ENCODE data around the gene DTX3L.

Gene DTX3L

DNA sequence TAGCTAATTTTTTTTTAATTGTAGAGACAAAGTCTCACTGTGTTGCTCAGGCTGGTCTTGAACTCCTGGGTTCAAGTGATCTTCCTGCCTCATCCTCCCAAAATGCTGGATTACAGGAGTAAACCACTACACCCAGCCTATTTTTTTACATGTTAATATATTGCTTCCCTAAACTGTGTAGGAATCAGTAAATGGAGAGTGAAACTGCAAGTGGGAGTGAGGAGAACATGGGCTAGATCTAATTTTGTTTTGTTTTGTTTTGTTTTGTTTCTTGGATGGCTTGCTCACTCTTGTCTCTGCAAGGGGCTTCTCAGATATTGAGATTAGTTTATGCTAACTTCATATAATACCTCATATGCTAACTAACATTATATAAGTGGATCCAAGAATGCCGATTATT is 44.8 kb downstream of the DTX3L start:
- no peak for FAIRE-seq

DNA sequence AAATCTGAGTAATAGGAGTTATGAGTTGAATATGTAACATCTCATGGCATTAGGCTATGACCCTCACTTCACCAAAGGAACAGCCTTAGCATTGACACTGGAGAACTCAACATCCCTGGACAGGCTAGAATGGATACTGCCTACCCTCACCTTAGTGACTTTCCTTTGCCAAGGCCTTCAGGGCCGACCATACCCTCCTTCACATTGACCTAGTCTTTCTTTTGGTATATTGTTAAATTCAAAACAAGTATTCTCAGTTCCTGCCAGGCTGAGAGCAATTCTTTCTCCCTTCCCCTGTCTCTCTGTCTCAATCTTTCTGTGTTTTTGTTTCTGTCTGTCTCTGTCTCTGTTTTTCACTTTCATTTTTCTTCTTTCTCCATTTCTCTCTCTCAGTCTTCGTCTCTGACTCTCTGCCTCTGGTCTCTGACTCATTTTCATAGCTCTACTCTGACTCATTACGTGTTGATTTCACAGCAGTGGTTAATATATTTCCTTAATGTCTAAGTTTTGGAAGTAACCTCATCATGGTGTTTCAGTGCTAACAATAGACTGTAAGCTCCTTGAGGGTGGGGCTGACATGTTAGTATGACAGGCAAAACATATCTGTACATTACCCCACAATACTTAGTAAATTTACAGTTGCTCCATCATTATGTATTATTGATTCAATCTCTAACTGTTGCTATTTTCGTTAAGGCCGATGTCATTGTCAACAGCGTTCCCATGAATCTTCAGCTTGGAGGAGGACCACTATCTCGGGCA is 45.8 kb downstream of the DTX3L start:
- FAIRE-seq: no peak

DNA sequence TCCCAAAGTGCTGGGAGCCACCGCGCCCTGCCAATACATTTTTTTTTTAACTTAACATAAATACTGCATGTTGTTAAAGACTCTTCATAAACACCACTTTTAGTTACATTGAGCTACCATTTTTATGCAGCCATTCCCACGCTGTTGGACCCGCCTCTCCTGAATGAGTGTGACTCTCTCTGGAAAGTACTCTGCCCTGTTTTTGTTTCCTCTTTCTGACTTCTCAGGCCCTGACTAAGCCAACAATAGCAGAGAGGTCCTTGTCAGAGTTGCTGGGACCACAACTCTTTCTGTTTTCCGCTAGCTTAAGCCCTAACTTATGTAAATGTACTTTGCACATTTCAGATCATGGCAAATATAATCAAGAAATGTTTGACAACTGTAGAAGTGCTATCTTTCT is 48.6 kb downstream of the DTX3L start:
- no peak for FAIRE-seq

DNA sequence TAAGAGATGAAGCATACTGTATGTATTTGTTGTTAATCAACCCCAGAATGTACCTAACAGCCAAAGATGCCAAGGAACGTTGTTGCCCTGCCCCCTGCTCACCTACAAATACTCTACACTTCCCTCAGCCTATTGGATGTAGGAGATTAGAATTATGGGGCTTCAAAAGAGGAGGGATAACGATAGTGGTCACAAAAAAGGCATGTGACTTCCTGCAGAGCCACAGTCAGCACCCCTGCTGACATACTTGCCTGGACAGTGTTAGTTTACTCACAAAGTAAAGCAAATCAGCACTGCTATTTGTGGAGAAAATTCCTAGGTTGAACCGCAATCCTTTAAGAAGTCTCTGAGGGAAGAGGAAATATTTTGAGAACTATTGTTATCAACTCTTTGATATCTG is 51.2 kb downstream of the DTX3L start:
- no peak for FAIRE-seq

DNA sequence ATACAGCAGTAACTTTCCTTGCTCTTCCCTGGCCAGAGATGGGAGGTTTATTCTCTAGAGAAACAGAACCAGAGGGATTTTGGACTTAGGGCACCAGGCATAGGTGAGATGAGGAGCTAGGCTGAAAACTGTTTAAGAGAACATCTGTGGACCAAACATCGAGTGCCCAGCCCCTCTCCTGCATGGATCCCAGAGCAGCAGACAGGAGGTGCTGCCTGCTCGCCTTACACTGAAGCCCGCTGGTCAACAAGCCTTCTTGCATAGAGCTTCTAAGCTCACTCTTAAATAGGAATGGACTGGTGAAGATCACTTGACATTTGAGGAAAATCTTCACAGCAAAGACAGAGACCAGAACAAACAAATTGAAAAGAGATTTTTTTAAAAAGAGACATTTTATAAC is 54.5 kb downstream of the DTX3L start:
- FAIRE-seq: no peak

DNA sequence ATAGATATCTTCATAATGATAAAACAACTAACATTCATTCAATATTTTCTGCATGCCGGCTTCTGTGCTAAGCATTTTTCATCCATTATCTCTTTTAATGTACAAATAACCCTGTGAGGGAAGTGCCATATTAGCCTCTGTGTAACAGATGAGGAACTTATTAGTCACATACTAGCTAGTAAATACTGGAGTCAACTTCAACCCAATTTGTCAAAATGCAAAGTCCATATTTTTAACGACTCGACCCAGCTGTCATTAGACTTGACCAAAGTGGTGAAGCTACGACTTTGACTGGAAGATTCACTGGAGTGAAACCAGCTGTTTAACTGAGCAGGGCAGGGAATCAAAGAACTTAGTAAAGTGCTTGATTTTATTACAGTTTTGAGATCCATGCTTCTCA is 54.9 kb downstream of the DTX3L start:
- FAIRE-seq: no peak

DNA sequence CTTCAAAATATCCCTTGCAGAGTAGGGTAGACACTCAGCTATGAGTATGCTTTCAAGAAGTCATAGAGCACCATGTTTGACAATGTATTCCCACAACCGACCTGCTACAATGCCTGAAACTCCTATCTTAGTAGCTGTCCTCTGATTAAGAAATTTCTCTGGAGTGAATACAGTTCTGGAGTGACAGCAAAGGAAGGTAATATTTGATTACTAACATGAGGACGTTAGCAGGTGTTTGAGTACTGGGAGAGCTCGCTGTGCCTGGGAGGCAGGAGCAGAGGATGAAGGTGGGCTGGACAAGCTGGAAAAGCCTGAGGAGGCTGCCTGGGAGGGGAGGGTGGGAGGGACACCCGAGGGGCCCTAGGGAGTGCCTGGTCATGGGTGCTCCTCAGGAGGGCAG is 56.3 kb downstream of the DTX3L start:
- no peak for FAIRE-seq

DNA sequence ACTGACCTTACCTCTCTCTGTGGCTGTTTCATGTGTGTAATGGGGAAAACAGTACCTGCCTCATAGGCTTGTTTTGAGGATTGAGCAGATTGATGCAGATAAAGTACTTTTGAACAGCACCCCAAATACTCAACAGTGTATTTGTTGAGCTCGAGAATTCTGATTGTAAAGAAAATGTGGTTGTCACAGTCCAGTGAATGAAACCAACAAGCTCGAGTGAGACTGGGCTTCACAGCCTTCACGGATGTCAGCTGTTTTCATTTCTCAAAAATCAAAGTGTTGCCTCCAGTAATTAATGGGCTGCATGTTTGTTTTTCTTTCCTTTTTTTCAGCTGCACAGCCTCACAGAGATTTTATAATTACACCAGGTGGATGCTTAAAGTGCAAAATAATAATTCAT is 57.0 kb downstream of the DTX3L start:
- FAIRE-seq: no peak

DNA sequence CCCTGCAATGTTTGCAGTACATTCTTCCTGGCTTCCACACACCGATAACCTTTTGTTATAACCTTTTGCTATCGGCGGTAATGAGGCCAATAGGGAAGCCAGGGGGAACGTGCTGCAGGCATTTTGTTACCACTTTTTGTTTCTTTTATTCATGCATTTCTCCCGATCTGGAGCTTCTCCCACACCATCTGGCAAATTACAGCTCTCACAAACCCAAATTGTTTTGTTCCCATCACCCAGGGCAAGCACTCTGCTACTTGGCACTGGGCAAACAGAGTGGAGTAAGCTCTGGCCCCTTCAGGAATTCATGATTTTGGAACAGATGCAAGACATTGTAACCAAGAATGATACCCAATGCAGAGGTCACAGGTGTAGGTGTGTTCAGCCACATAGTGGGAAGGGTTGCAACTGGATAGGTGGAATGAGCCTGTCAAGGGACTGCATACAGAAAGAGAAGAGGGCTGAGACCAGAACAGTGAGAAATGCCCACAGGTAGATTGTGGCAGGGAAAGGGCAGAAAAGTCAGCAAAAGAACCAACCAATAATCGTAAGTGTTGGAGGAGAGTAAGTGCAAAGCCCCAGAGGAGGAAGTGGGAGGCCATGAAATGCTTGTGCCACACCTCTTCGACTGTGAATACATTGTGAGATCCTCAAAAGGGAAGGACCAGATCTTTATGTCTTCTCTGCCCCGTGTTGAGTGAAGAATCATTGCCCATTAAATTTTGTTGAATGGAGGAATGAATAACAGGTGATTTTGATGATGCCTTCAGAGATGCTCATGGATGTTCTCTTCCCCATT is 59.1 kb downstream of the DTX3L start:
- FAIRE-seq: no peak
